GM18498 (cell line): ENCODE data around the gene NRG3.

Source experiments
- ATAC-seq: cut with Tn5 transposase; IDR thresholded peaks from one replicate; pipeline ENCODE4 v1.9.1; 2021; ENCODE audit warnings: mild to moderate bottlenecking, moderate library complexity; ENCODE audit not compliant: unreplicated experiment

The NRG3 gene

DNA sequence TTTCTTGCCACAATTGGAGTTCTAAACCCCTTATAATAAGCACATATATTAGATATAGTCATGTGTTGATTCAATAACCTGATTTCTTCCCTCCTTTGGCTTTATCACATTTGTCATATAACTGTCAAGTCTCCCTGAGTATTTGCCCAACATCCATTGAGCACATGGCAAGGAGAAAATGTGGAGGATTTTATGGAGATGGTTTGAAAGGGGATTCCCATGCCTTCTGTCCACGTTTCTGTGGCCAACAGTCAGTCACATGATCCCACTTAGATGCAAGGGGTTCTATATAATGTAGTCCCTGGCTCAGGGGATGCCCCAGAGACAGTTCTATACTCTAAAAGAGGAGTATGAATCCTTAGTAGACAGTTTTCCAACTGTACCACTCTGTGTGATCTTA is 577.7 kb downstream of the NRG3 start:
- no peak for ATAC-seq

DNA sequence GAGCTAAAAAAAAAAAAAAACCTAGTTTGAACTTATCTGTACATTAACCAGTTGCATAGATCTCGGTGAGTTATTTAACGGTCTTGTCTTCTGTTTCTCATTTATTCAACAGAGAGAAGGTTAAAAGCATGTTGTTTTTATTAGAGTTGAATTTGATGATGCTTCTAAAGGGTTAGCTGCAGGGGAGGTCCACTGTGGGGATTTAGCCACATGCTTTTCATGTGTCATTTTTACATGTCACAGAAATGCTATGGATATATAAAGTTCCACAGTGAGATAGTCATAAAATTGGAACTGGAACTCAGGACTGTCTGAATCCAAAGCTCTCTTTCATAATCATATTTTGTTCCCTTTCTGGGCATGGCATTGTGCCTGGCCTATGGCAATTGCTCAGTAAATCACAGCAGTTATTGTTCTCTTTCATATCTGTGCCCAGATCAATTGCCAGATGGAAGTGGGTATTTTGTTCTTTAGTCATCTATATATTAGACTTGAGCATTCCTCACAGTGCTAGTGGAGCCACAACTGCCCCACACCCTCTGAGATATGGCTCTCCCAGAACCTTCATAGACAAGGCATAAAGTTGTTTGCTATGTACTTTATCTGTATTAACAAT is 578.8 kb downstream of the NRG3 start:
- no peak for ATAC-seq

DNA sequence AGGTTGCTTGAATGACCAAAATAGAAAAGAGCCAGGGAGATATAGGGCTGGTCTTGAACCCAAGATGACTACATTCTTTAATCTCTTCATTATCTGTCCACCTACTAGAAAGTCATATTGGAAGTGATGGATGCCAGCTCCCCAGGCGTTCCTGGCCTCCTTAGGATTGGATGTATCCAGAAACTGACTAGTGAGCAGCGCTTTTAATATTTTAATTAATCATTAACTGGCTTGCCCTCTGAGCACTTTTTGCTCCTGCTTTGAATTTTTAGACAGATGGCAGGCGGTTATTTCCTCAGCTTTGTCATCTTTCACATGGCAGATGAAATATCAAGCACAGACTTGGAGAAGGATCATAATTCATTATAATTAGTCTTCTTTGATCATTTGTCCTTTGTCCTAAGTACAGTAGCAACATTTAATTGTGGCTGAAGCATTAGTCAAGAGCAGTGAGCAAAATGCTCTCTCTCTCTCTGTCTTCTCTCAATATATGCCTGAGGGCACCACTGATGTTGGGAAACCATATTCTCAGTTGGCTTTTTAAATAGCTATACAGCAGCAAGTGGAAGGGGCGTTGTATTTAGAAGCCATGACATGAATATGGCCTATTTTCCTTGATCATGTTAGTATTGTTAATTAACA is 588.0 kb downstream of the NRG3 start:
- no peak for ATAC-seq

DNA sequence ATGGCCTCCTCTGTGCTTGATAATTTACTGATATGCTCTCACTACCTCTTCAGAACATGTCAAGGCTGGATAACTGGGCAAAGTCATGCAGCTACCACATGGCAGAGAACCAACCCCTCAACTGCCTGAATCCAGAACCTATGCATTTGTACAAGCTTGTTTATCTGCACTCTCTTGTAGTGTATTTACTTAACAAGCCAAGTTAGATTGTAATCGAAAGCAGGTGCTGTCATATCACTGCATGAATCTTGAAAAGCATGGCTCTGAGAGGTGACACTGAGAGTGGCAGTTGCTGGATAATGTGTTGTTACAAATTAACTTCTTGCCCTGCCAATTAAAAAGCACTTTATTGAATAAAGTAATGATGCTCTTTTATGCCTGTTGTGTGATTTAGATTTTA is 588.6 kb downstream of the NRG3 start:
- no peak for ATAC-seq

DNA sequence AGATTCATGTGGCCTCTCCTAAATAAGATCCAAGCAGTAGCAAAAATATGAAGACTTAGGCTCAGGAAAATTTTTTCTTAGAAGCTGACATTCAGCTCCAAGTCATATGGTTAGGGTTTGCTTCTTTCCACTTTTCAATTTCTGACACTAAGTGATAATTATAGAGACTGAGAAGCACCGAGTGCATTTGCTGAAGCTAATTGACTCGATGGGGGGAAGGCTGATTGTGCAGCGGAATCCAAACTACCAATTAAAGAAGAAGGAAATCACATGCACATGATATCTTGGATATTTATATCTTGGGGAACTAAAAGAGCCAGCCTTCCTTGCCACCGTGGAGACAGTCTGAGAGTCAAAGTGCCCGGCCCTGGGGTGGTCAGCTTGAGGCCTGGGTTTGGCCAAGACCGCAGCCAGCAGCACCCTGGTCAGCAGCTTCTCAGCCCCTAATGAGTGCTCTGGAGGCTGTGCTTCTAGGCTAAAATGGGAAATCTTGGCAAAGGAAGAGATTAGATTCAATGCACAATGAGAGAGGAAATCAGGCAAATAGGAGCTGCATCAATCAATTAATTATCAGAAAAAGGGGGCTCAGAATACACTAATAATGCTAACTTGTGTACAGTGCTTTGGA is 589.3 kb downstream of the NRG3 start:
- ATAC-seq: no peak

DNA sequence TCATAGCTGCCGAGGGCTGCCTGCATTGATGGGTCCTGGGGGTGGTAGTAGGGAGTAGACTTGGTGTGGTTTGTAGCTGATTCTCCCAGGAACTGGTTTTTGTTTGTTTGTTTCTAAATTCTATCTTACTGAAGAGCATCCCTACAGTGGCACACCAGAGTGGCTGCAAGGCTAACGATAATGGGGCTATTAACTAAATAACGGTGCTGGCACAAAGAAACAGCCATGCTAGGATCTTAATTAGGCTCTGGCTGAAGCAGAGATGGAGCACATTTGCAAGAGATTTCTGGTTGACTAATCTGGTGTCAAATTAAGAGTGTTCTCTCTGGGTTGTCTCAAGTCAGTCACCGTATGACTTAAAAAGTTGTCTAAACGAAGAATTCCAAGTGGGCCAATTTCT is 590.0 kb downstream of the NRG3 start:
- ATAC-seq: no peak

DNA sequence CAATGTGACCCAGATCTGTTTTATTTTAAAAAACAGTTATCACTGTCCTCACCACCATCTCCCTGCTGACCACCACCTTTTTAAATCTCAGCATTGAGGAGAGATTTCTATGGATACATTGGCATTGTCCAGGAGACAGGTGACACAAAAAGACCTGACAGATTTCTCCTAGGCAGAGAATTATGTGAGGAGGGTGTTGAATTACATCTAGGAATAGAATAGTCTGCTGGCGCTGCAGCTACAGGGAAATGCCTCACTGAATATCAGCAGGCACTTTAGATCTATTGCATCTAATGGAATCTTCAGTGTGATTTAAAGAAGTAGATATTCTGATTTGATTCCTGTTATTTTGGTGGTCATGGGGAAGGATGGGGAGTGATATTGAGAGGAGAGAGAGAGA is 593.5 kb downstream of the NRG3 start:
- no peak for ATAC-seq

DNA sequence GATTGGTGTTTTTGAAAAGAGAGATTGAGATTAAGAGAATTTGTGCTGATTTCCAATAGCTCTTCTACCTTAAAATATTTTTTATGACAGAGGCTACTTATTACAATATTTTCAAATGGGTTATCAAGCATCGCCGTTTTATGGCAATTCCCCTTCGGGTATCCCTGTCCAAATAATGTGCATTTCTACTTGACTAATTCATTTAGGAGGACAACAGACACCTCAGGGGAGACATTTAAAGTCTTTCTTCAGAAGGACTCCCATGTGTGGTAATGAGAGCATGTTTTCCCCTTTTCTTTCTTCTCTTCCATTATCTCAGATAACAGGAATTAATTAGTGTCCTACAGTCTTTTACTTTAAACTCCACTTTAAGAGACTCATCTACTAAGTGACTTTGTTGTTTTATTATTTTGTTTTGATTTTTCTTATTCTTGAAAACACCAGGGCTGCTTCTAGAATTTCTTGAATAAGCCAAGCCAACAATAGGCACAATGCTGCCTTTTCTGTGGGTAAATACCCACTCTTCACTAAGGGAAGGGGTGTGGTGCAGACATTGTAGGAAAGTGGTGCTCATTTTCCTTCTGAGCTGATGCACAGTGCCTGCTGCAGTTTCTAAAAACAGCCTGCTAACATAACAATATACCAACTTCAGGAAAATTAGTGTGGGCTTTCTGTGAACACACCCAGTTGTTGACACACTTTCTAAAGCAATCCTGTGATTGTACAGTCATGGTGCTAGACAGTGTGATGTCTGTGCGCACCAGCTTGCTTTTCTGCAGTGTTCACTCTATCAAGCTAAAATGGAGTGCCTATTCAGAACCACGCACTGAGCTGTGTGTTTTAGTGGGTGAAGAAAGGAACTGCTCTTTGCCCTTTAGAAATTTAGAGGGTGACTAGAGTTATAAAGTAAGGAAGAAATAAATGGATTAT is 597.7 kb downstream of the NRG3 start:
- no peak for ATAC-seq

DNA sequence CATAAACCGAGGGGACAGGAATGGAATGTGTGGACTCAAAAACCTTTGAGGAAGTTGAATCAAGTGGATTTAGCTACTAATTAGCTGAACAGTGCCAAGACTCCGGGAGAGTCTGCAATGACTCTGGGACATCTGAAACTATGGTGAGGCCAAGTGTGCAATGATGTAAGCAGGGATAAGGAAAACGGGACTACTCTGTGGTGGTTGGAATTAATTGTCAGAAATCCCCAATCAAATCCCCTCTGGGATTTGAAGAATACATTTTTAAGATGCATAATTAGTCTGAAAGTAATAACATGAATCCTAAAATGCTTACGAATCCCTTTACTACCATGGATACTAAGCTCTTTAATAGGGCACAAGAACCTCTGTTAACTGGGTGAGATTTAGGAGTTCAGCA is 602.8 kb downstream of the NRG3 start:
- ATAC-seq: no peak

DNA sequence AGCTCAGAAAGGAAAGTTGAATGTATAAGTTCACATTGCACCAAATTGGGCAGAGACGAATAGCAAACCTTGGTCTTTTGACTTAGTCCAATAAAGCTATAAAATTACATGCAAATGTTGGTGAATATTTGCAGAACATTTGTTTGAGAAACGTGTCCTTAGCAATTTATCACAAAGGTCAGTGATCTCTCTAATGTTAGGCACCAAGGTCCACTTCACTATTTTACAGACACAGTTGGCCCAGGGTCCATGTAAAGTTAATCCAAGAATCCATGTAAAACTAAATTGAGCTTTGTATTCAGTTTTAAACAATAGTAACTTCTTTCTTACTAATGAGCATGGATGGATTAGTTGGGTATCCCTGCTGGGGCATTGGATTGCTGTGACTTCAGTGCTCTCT is 617.7 kb downstream of the NRG3 start:
- ATAC-seq: no peak

DNA sequence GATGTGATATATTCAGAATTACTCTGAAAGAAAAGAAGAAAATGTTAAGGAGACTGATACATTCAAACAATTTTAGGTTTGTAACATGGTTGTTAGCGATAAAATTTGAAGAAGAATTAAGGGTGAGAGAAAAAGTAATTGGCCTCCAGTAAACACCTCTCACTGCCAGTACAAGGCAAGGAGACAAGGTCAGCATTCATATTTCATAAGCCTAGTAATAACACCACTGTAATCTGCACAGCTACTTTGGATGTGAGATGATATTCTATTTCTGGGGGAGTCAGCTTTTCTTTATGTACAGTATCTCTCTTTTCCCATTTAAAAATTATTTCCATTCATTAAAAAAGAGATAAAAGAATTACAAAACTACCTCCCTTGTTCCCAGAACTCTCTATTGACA is 621.1 kb downstream of the NRG3 start:
- no peak for ATAC-seq

DNA sequence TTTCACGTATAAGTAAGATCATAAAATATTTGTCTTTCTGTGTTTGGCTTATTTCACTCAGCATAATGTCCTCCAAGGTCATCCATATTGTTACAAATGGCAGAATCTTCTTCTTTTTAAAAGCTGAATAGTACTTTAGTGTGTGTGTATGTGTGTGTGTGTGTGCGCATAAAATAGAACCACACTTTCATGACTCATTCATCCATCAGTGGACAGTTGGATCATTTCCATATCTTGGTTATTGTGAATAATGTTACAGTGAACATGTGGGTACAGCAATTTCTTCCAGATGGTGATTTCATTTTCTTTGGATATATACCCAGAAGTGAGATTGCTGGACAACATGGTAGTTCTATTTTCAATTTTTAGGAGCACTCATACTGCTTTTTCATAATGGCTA is 622.4 kb downstream of the NRG3 start:
- ATAC-seq: no peak

DNA sequence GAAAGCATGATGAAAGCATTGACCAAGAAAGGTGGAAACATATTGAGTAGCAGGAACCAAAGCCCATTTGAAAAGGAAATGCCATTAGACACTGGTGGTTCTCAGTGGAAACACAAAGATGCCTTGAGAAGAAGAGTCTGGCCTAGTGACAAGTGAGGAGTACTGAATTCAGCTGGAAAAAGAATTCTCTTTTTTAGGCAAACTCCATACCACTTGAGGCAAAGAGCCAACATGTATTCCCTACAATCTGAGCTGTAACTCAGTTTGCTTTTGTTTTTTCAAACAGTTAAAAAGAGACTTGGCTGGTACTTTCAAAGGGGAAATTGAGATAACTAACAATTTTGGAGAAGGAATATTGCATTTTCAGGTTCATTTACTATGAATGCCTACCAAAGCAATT is 624.0 kb downstream of the NRG3 start:
- no peak for ATAC-seq

DNA sequence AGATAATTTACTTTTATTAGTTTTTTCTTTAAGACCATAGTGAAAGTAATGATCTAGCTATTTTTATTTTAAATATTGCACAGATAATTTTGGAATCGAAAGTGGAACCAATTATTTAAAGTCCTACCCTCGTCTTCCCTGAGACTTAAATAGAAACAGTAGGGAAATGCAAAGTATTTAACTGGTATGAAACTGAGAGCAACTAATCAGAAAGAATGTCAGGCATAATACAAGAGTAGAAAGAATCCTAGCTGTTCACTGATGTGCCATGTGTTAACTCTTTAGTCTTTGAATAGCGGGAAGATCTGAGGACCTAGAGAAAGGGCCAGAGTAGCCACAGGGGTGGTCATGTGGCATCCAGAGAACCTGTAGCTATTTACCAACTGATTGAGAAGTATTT is 630.0 kb downstream of the NRG3 start:
- ATAC-seq: no peak

DNA sequence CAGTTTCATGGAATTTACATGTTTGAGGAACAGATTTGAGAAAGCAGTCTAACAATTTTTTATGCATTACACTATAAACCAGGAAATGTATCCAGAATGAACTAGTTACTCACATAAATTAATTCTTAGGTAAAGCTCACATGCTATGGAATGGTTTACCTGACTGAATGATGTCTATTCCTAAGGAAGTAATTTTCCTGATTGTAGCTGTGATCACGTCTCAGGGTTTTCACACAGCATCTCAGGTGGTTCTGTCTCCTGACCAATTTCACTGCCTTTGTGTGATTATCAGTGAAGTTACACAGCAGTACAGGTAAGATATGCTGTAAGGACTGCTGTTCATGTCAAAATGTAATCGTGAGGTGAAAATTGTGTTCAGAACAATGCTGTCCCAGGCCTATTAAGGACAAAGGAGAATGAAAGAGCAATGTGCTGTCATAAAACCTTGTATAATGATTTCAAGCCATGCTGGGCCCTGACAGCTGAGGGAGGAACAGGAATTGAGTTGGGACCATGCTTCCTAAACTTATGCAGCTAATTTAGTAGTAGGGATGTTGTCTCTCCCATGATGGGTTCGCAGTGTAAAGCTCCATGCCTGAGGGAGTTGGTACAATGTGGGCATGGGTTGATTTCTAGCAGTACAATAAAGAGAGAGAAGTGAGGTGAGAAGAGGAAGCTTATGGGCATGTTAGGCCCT is 631.8 kb downstream of the NRG3 start:
- no peak for ATAC-seq

DNA sequence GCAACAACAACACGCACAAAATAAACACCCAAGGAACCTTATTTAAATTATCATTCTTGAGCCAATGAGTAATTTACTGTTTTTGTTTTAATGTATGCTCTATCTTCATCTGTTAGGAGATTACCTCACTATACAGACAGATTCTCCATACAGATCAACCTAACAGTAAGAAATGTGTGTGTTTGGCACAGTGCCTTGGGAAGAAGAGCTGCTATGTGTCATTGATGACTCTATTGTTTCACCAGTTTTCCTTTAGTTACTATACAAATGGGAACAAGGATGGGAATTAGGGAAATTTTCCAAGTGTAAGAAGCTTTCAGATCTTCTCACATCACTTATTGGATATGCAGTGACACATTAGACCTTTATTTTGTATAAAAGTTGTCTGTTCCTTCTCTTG is 640.3 kb downstream of the NRG3 start:
- ATAC-seq: no peak

DNA sequence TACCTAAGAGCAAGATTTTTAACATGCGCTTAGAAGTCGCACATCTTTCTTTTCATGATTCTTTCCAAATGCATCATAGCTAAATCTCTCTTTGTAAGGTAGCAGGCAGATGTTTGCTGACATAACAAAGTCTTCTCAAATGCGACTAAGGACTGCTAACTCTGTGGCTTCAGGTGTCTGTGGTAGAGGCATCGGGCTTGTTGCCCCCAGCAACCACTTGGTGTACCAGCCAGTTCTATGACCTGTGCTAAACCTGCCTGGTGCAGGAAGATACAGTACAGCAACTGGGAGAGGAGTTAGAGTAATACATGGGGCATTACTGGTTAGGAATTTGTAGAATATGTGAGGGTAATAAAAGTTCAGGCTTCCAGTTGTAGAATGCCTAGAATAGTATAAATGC is 654.1 kb downstream of the NRG3 start:
- no peak for ATAC-seq

DNA sequence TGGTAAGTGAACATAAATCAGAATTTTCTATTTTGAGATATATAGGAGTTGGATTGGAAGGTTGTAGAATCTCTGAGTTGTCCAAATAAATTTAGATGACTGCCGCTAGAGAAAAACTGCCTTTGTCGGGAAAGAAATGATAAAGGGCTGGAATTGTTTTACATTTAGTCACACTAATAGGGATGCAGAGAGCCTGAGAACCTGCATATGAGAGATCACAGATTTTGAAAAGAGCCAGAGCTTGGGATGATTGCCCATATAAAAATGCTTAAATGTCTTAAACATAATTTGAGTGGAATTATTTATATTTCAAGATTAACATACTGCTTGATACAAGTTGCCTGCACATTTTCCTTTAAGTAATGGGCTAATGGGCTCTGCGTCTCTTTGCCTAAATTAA is 660.5 kb downstream of the NRG3 start:
- ATAC-seq: no peak

DNA sequence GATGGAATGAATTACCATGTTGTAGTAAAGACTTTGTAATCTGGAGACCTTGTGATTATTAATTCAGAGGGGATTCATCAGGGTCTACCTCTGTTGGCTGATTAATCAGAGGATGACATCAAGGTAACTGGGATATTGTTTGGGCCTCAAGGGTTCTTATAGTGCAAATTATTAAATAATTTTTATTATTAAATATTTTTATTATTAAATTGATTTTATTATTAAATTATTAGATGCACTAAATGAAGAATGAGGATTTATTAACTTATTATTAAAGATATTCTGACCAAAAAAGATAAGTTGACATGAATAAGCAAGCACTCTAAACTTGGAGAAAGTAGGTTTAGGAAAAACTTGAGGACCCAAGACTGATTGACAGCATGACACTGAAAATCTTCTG is 661.7 kb downstream of the NRG3 start:
- ATAC-seq: no peak

DNA sequence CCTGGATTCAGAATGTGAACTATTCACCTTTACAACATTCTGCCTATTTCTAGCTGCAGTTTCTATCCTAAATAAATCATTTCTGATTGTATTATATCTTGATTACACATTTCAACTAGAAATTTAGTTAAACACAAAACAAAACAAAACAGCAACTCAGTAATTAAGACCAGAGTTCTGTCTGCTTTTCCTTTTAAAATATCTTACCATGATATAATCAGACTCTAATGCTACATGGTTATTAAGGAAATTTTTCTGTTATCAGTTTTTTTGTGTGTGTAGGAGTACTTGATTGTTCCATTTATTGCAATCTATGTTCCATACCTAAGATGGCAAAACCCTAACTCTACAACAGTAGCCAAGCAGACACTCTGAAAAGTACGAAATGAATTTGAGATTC is 663.3 kb downstream of the NRG3 start:
- ATAC-seq: no peak

DNA sequence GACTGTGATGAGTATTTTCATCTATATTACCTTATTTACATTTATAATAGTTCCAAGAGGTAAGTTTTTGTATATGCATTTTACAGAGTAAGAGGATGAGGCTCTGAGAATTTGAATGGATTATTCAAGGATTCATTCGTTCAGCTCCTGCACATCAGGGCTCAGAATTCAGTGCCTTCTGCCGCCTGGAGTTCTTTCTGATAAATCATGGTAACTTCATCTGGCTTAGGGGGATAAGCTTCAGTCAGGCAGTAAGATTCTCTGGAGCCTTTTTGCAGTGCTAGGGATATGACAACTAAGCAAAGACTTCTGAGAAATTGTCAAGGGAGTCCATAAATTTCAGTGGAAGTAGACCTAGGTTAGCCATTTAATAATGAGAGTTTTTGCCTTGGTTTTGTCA is 668.6 kb downstream of the NRG3 start:
- ATAC-seq: no peak
